ENCODE results near the gene SEC14L6.
"Not testable (repeated sequence)": the region's sequence is repeated elsewhere in the genome, so short reads cannot be mapped to it uniquely, and the experiment has no call there.

Gene SEC14L6

GRCh38 chr22:30542811-30543188 is 3.7 kb downstream of the SEC14L6 start:
- Histone ChIP-seq H3K4me3 (replicated peaks; ENCODE audit: insufficient read depth, low read length) (no peak overlapping the region), H3K27ac (replicated peaks) (no peak overlapping the region), H3K27me3 (ENCODE audit: insufficient read depth, poor library complexity, severe bottlenecking) (peaks cover 20% of the 10 kb centered on the region)
- TF ChIP-seq CTCF (IDR thresholded peaks at IDR 0.05; ENCODE audit: insufficient read depth, low read length) (no peak), POLR2AphosphoS5 (IDR thresholded peaks at IDR 0.05; ENCODE audit: low read depth) (no peak), GABPA (IDR thresholded peaks at IDR 0.05; ENCODE audit: low read depth) (no peak)
- DNase-seq (ENCODE audit: low read depth in 1 of 2, low spot score in 1 of 2) = no peak

DNA sequence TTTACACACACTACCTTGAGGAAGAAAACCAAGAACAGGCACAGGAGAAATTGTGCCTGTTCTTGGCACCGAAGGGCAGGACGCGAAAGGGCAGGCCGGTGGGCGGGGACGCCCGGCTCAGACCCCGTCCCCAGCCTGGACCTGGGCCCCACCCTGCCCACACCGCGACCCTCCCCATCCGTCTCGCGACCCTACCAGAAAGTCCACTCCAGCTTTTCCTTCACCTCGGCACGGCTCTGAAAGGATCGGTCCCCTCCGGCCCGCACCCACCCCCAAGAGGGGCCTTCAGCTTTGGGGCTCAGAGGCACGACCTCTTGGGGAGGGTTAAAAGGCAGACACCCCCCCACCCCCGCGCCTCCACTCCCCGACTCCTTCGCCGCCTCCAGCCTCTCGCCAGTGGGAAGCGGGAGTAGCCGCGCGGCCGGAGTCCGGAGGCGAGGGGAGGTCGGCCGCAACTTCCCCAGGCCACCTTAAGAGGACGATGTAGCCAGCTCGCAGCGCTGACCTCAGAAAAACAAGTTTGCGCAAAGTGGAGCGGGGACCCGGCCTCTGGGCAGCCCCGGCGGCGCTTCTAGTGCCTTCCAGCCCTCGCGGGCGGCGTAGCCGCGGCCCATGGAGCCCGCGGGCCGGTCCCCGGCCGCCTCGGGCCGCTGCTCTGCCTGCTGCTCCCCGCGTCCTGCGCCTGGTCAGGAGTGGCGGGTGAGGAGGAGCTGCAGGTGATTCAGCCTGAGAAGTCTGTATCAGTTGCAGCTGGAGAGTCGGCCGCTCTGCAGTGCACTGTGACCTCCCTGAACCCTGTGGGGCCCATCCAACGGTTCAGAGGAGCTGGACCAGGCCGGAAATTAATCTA is 4.4 kb downstream of the SEC14L6 start:
- TF ChIP-seq POLR2AphosphoS5 (IDR thresholded peaks at IDR 0.05; ENCODE audit: low read depth) = no peak
- TF ChIP-seq CTCF (IDR thresholded peaks at IDR 0.05; ENCODE audit: insufficient read depth, low read length) = no peak
- no peak for TF ChIP-seq GABPA (IDR thresholded peaks at IDR 0.05; ENCODE audit: low read depth)
- no peak for TF ChIP-seq SPI1 (IDR thresholded peaks at IDR 0.05; ENCODE audit: borderline replicate concordance, low read depth)
- TF ChIP-seq REST (IDR thresholded peaks at IDR 0.05; ENCODE audit: insufficient replicate concordance, low read depth) = no peak
- Histone ChIP-seq H3K27ac (replicated peaks) (no peak overlapping the region), H3K27me3 (ENCODE audit: insufficient read depth, poor library complexity, severe bottlenecking) (peaks cover 20% of the 10 kb centered on the region), H3K4me3 (replicated peaks; ENCODE audit: insufficient read depth, low read length) (no peak overlapping the region)
- no peak for DNase-seq (ENCODE audit: low read depth in 1 of 2, low spot score in 1 of 2)

DNA sequence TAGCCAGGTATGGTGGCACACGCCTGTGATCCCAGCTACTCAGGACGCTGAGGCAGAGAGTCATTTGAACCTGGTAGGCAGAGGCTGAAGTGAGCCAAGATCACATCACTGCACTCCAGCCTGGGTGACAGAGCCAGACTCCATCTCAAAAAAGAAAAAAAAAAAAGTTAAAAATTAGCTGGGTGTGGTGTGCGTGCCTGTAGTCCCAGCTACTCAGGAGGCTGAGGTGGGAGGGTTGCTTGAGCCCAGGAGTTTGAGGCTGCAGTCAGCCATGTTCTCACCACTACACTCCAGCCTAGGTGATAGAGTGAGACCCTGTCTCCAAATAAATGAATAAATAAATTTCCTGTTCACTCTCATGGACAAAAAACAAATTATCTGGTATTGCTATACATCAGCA is 5.0 kb downstream of the SEC14L6 start:
- not testable (repeated sequence) for H3K4me3 ChIP-seq (replicated peaks; ENCODE audit: insufficient read depth, low read length); H3K27ac ChIP-seq (replicated peaks); DNase-seq (ENCODE audit: low read depth in 1 of 2, low spot score in 1 of 2)
- peaks cover 20% of the 10 kb centered on the region for H3K27me3 ChIP-seq (ENCODE audit: insufficient read depth, poor library complexity, severe bottlenecking)

DNA sequence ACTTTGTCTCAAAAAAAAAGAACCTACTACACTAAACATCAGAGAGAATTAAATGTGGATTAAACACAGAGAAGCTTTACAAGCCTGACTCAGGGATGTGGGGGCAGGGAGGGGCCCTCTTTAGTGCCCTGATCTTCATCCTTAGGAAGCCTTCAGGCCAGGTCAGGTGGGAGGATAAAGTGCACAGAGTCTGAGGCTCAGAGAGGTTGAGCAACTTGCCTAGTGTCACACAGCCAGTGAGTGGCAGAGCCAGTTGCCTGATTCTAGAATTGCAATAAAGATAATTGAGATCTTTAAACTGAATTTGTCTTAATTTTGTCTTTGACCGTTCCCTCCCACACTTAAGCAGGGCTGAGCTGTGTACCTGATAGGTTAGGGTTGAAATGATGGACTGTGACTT is 7.2 kb downstream of the SEC14L6 start:
- no peak overlapping the region for H3K27ac ChIP-seq (replicated peaks)
- H3K27me3 ChIP-seq (ENCODE audit: insufficient read depth, poor library complexity, severe bottlenecking) = peaks cover 20% of the 10 kb centered on the region
- DNase-seq (ENCODE audit: low read depth in 1 of 2, low spot score in 1 of 2) = no peak
- no peak for TF ChIP-seq GABPA (IDR thresholded peaks at IDR 0.05; ENCODE audit: low read depth)
- no peak for TF ChIP-seq REST (IDR thresholded peaks at IDR 0.05; ENCODE audit: insufficient replicate concordance, low read depth)
- TF ChIP-seq POLR2AphosphoS5 (IDR thresholded peaks at IDR 0.05; ENCODE audit: low read depth) = no peak
- no peak for TF ChIP-seq CTCF (IDR thresholded peaks at IDR 0.05; ENCODE audit: insufficient read depth, low read length)
- TF ChIP-seq SPI1 (IDR thresholded peaks at IDR 0.05; ENCODE audit: borderline replicate concordance, low read depth) = no peak
- H3K4me3 ChIP-seq (replicated peaks; ENCODE audit: insufficient read depth, low read length) = no peak overlapping the region
